Mesodermal cell (in vitro differentiated cells): ENCODE data around the gene PTDSS2.
"Not testable (repeated sequence)": the region's sequence is repeated elsewhere in the genome, so short reads cannot be mapped to it uniquely, and the experiment has no call there.

ENCODE experiments used
- H3K27ac ChIP-seq: 2 replicates; pipeline ENCODE4 v1.7.0; 2013; ENCODE audit warnings: mild to moderate bottlenecking, low read depth, low read length, moderate library complexity; ENCODE audit not compliant: severe bottlenecking
- H3K36me3 ChIP-seq: 2 replicates; pipeline ENCODE4 v1.7.1; 2013; ENCODE audit warnings: mild to moderate bottlenecking, low read length, moderate library complexity; ENCODE audit not compliant: control insufficient read depth, insufficient read depth
- H3K4me1 ChIP-seq: one replicate; pipeline ENCODE4 v1.7.1; 2013; ENCODE audit warnings: mild to moderate bottlenecking, low read length; ENCODE audit not compliant: insufficient read depth, control insufficient read depth, poor library complexity, severe bottlenecking
- H3K4me3 ChIP-seq: 2 replicates; pipeline ENCODE4 v1.7.0; 2013; ENCODE audit warnings: low read length, control low read depth, mild to moderate bottlenecking; ENCODE audit not compliant: insufficient read depth, poor library complexity, severe bottlenecking; ENCODE audit errors: extremely low read depth
- H3K9me3 ChIP-seq: 2 replicates; pipeline ENCODE4 v1.7.1; 2013; ENCODE audit warnings: mild to moderate bottlenecking, low read length, moderate library complexity; ENCODE audit not compliant: control insufficient read depth
- WGBS, 2 experiments: methylation state at CpG; one replicate each; pipeline ENCODE4 v1.1.5; 2013; ENCODE audit warnings: missing lambda C conversion rate in 2 of 2; ENCODE audit not compliant: insufficient coverage in 2 of 2; 5-methylcytosine and 5-hydroxymethylcytosine counted together

Gene PTDSS2

DNA sequence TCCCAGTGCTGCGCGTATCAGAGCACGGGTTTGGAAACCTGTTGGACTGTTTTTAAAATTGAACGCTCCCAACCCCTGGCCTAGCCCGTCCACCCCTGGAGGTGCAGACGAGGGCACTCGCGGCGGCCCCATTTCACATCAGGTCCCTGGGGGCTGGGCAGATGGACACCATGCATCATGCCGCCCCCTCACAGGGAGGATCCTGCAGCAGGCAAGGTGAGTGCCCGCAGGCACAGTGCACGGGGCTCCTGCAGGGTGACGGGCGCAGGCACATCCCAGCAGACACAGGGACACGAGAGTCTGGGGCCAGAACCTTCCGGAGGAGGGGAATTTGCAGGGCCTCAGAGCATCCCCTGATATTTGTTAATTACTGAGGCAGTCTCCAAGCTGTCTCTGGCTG, 15.6 kb upstream of the PTDSS2 start:
- Histone ChIP-seq H3K36me3 (no peaks in the 10 kb centered on the region), H3K27ac (no peak overlapping the region), H3K9me3 (no peaks in the 10 kb centered on the region), H3K4me1 (no peaks in the 10 kb centered on the region), H3K4me3 (no peak overlapping the region)
- 84 to 90% methylated on average over 10 to 16 of the region's 16 CpGs for WGBS, 2 experiments

DNA sequence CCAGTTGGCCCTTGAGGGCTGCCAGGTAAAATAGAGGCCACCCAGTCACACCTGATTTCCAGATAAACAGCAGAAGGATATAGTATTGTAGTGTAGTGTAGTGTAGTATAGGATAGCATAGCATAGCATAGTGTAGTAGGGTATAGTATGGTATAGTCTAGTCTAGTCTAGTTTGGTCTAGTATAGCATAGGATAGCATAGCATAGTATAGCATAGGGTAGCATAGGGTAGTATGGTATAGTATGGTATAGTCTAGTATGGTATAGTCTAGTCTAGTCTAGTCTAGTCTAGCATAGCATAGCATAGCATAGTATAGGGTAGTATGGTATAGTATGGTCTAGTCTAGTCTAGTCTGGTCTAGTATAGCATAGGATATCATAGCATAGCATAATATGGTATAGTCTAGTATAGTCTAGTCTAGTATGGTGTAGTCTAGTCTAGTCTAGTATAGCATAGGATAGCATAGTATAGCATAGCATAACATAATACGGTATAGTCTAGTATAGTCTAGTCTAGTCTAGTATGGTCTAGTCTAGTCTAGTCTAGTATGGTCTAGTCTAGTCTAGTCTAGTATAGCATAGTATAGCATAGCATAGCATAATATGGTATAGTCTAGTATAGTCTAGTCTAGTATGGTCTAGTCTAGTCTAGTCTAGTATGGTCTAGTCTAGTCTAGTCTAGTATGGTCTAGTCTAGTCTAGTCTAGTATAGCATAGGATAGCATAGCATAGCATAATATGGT, 14.9 kb upstream of the PTDSS2 start:
- H3K4me1 ChIP-seq, H3K4me3 ChIP-seq, H3K27ac ChIP-seq, H3K36me3 ChIP-seq, H3K9me3 ChIP-seq: not testable (repeated sequence)
- WGBS, 2 experiments, result no CpG with 5 or more reads among the region's 1 CpG

DNA sequence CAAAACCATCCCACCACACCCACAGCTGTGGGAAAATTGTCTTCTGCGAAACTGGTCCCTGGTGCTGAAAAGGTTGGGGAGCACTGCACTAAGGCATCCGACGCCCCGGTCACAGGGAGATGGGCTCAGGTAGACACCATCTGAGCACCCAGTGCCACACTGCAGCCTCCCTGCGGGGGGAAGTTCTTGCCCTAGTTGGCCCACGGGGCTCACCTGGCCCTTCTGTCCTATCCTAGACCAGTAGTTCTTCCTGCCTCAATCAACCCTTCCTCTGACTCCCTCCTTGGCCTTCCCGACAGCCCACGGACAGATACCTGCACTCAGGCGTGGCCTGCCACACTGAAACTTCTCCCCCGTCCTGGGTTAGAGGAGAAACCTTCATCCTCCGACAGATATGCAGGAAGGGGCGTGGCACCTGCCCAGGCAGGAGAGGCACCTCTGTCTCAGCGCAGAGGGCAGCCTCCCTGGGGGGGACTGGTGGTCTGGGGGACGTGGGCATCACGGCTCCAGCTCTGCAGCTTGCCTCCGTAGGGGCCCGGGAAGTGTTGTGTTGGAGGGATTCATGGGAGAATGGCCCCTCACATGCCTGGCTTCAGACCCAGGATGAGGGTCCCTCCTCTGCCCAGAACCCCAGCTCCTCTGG, 12.7 kb upstream of the PTDSS2 start:
- Histone ChIP-seq H3K27ac (no peak overlapping the region), H3K4me1 (no peaks in the 10 kb centered on the region), H3K9me3 (no peaks in the 10 kb centered on the region), H3K36me3 (no peaks in the 10 kb centered on the region), H3K4me3 (no peak overlapping the region)
- WGBS, 2 experiments, result 82 to 87% methylated on average over 10 to 17 of the region's 17 CpGs

DNA sequence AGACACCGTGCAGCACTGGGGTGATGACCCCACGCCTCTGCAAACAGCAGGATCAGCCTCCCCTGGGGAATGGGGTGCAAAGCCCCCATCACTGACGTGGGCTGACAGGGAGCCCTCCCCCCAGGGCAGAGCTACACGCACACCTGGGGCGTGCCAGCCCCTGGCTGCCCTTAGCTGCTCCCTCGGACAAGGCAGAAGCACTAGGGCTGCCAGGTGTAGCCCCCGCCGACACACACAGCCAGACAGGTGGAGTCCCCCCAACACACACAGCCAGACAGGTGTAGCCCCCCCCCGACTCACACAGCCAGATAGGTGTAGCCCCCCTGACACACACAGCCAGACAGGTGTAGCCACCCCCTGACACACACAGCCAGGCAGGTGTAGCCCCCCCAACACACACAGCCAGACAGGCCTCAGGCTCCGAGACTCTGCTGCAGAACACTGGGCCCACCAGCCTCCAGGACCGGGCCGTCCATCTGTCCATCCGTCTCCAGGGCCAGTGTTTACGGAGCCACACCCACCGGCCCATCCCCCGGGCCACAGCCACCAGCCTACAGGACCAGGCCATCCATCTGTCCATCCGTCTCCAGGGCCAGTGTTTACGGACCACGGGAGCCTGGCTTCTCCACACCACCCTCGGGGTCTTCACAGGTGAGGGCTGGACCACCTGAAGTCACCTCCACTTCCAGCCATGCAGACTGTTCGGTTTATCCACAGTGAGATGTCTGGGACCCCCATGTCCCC, 11.8 kb upstream of the PTDSS2 start:
- no peaks in the 10 kb centered on the region for H3K4me1 ChIP-seq
- no peak overlapping the region for H3K27ac ChIP-seq
- no peak overlapping the region for H3K4me3 ChIP-seq
- H3K36me3 ChIP-seq, result no peaks in the 10 kb centered on the region
- WGBS, 2 experiments, result 89 to 91% methylated on average over 15 to 17 of the region's 21 CpGs
- no peaks in the 10 kb centered on the region for H3K9me3 ChIP-seq

DNA sequence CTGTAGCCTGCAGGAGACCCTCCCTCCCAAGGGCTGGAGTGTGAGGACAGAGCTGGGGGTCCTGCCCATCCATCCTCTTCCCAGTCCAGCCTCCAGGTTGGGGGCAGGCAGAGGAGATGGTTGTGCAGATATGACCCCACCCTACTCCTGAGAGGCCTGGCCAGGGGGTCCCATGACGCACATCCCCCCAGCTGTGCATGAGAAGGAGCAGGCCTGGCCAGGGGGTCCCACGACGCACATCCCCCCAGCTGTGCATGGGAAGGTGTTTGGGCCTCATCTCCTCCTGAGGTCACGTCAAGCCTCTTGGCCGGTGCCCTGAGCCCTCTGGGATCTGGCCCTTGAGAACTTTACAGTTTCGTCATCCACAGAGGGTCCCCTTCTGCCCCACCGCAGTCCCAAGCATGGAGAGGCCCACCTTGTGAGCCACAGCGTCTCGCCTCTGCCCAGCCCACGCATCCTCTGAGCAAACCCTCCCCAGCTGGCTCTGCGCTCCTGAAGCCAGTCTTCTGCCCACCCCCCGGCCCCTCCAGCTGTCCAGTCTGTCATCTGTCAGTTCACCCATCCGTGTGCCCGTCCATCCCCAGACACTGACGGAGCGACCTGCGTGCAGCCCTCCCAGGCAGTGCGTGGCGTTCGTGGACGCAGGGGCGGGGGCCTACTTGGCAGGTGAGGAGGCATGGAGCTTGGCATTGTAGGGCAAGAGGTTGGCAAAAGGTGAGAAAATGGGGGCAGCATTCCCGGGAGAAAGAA, 10.6 kb upstream of the PTDSS2 start:
- H3K4me1 ChIP-seq, result no peaks in the 10 kb centered on the region
- no peaks in the 10 kb centered on the region for H3K9me3 ChIP-seq
- no peak overlapping the region for H3K27ac ChIP-seq
- H3K36me3 ChIP-seq, result no peaks in the 10 kb centered on the region
- 91 to 92% methylated on average over 15 to 23 of the region's 23 CpGs for WGBS, 2 experiments
- no peak overlapping the region for H3K4me3 ChIP-seq

DNA sequence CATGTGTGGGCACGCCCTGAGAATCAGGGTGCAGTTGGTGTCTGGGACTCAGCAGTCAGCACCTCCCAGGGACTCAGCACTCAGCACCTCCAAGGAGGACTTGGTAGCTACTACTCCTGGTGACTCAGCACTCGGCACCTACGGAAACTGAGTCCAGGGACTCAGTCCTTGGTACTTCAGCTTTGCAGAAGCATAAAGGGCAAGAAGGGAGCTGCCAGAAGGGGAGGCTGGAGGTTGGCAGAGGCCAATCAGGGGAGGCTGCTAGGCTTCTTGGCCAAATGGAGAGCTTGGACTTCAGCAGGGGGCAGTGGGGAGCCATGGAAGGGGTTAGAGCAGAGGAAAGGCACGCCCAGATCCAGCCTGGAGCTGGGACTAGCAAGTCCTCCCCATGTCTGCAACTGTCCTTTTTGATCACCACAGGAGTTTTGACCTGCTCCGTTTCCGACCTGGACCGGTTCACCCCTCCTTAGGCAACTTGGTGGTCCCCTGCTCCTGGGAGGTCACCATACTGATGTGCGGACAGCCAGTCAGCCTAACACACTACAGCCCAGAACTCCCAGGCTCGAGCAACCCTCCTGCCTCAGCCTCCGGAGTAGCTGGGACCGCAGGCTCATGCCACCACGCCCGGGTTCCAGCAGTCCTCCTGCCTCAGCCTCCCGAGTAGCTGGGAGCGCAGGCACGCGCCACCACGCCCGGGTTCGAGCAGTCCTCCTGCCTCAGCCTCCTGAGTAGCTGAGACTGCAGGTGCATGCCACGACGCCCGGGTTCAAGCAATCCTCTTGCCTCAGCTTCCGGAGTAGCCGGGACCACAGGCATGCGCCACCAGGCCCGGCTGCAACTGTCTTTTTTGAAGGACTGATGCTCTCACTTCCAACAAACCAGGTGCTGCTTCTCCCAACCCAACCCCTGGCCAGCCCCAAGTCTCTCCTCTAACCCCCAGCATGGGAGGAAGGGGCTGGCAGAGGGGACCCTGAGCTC, 9.7 kb upstream of the PTDSS2 start:
- whole genome bisulfite sequencing, 2 experiments, result 90 to 93% methylated on average over 27 of the region's 27 CpGs

DNA sequence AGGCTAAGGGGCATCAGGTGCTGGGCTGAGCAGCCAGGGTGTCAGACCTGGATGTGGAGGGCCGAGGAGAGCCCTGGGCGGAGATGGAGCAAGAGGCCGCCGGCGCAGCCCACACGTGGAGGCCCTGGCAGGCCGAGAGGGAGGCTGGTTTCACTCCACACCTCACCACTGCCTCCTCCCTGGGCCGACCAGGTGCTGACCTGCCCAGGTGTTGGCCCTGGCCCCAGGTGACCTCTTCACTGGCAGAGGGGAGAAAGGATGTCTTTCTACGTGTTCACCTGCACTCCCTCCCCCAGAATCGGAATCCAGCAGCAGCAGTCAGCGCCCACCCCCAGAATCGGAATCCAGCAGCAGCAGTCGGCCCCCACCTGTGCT, 9.0 kb upstream of the PTDSS2 start:
- Histone ChIP-seq H3K27ac (no peak overlapping the region), H3K36me3 (no peaks in the 10 kb centered on the region), H3K9me3 (no peaks in the 10 kb centered on the region), H3K4me1 (no peaks in the 10 kb centered on the region), H3K4me3 (no peak overlapping the region)
- WGBS, 2 experiments, result 88 to 89% methylated on average over 4 to 9 of the region's 13 CpGs

More for the DNA sequence above, 9.7 kb upstream of the PTDSS2 start:
- Histone ChIP-seq H3K27ac (no peak overlapping the region), H3K4me3 (no peak overlapping the region), H3K36me3 (no peaks in the 10 kb centered on the region), H3K4me1 (no peaks in the 10 kb centered on the region), H3K9me3 (no peaks in the 10 kb centered on the region)

DNA sequence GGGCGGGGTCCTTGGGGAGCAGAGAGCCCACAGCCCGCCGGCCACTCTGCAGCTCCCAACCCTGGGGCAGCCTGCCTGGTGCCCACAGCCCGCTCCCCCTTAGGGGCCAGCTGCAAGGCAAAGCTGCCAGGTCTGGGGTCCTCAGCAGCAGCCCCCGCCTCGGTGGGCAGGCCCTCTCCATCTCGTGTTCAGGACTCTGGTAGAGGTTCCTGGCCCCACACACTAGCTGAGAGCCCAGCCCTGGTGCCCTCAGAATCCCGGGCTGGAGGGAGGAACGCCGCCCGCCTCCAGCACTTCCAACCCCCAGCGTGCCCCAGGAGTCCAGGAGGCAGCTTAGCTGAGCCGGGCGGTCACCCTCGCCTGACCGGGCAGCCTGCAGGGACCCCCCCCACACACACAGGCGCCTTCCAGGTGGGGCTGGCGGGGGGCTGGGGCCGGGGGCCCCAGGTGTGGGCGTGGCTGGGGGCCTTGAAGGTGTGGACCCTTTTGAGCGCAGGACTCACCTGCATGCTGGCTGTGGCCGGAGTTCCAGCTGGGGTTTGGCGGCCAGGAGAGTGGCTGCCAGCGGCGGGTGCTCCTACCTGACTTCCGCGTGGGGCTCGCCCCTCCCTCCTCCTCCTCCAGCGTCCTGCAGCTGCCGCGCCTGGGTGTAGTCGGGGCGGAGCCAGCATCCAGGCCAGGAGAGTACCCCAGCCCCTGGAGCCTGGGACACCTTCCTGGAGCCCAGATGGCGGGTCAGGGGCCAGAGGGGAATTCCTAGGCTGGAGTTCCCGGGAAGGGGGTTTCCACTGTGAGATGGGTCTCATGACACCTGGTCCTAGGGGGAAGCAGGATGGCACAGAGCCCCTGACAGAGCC, 8.4 kb upstream of the PTDSS2 start, which contains the start of gene ANO9:
Gene ANO9, minus strand, starts transcription at position 594 of the 857 bp plus-strand sequence. Its CDS starts 85 bp downstream, at position 509.
- Histone ChIP-seq H3K4me1 (peaks cover 4% of the 10 kb centered on the region), H3K9me3 (no peaks in the 10 kb centered on the region), H3K36me3 (no peaks in the 10 kb centered on the region), H3K4me3 (no peak within 1 kb of the TSS), H3K27ac (no peak within 1 kb of the TSS)
- 58 to 70% methylated on average over 17 to 26 of the region's 35 CpGs for WGBS, 2 experiments

DNA sequence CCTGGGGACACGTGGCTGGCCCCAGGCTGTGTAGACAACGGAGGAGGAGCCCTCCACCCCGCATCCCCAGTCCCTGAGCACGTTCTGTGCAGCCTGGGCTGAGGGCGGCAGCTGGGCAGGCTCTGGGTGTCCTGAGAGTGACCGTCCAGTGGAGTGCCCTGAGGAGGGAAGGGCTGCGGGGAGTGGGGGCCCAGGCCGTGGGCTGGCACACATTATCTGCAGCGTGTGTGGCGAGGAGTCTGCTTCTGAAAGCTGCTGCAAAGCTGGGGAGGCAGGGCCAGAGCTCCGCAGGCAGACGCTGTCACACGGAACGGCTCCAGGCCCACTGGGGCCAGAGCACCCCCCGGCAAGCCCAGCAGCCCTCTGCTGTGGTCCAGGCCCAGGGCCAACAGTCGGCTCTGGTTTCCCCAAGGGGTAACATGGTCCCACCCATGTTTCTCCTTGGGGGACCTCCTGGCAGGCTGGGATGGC, 7.4 kb upstream of the PTDSS2 start:
- Histone ChIP-seq H3K9me3 (no peaks in the 10 kb centered on the region), H3K27ac (no peak overlapping the region), H3K36me3 (no peaks in the 10 kb centered on the region), H3K4me1 (peaks cover 7% of the 10 kb centered on the region), H3K4me3 (no peak overlapping the region)
- WGBS, 2 experiments, result 86 to 88% methylated on average over 15 to 16 of the region's 16 CpGs
